Myocyte (in vitro differentiated cells): ENCODE measurements around the gene RAC3. TPM values are rescaled to one million over a fixed set of nuclear protein-coding genes. Genes with fewer than 3 reads are reported as not detected.
"Not testable (repeated sequence)": the region's sequence is repeated elsewhere in the genome, so short reads cannot be mapped to it uniquely, and the experiment has no call there.

Experiments
- DNase-seq: peaks from one replicate; pipeline ENCODE4 v3.0.0-alpha.2; 2012; ENCODE audit warnings: low read depth
- total RNA-seq: library from RNA; depleted of rRNA; stranded (reverse); fragments of >200 nt; gene quantifications from 2 replicates; pipeline ENCODE4 v1.2.3, GENCODE V29; 2014

The RAC3 gene
- total RNA-seq, 1 donor from 2014 or later, result 7.3 TPM

DNA sequence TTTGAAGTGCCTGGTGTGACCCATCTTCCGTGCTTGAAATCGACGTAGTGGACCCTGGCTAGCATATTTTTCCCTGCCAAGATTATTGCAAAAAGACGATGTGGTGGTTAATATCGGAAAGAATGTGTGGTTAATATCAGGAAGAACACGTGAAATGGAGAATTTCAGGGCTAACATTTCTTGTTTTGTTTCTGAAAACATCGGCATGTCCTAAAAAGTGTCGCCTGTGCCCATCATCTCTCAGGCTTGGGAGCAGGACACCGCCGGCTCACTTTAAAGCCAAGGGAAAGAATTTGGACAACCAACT, 6.4 kb downstream of the RAC3 start:
- DNase-seq, result no peak

DNA sequence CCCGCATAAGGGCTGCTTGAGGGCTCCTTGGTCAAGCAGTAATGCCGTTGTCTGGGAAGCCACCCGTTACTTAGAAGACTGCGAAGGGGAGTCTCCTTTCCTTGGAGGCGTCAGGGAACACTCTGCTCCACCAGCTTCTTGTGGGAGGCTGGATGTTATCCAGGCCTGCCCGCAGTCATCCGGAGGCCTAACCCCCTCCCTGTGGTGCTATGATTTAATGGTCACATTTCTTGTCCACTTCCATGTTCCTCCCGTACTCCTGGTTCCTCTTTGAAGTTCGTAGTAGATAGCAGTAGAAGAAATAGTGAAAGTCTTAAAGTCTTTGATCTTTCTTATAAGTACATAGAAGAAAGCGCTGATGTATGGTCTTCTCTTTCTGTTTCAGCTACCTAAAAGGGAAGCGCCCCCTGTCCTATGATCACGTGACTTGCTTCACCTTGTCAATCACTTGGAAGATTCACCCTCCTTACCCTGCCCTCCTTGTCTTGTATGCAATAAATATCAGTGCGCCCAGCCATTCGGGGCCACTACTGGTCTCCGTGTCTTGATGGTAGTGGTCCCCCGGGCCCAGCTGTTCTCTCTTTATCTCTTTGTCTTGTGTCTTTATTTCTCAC, 7.4 kb downstream of the RAC3 start:
- not testable (repeated sequence) for DNase-seq

DNA sequence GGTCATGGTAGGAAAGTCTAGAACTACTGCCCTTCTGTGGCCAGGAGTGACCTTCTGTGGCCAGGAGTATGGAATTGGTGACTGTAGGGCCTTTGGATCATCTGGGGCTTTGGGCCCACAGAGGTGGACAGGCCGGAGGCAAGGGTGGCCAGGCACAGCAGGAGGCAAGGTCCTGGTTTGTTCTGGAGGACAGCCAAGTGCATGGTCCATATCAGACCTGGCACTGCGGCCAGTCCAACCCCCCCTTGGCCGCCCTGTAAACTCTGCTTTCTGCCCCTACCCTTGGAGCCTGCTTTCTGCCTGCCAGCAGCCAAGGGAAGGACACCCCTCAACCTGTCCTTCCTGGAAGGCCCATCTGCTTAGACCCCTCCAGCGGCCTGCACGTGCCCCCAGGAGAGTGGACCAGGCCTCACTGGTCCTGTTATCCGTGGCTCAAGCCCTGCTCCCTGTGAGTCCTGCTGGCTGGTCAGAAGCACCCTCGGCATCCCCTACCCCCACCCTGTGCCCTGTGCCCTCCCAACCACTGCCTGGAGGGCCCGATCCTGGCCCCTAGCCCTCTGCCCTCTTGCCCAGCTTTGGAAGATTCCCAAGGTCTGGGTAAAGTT, 8.3 kb downstream of the RAC3 start:
- DNase-seq, result no peak

DNA sequence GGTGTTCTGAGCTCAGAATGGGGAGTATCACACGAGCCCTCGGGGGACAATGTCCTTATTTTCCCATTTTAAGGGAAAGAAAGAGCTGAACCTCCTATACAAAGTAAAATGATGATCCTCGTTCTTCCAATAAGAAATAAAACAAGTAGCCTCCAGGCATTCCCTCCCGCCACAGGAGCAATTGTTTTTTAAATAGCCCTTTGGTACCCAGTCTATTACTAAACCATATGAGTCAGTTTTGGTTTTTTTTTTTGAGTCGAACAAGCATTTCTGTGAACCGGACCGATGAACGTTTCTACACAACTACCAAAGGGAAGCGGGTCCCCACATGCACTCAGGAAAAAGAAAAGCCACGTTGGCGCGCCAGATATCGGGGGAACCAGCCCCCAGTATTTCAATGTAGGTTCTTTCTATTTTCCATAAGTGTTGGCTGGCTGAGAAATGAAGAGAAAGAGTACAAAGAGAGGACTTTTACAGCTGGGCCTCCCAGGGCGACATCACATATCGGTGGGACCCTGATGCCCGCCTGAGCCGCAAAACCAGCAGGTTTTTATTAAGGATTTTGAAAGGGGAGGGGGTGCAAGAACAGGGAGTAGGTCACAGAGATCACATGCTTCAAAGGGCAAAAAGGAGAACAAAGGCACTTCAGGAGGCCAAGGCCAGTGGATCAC, 9.8 kb downstream of the RAC3 start:
- DNase-seq, result no peak

DNA sequence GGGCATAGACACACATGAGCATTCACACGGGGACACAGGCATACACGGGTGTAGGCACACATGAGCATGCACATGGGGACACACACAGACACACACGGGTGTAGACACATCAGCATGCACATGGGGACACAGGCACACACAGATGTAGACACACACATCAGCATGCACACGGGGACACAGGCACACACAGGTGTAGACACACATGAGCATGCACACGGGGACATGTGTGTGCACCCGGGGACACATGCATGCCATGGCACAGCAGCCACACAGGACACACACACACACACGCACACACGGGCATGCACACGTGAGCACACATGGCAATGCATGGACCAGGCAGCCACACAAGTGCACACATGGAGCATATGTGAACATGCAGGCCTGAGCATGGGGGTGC, 11.2 kb downstream of the RAC3 start:
- DNase-seq, result no peak

DNA sequence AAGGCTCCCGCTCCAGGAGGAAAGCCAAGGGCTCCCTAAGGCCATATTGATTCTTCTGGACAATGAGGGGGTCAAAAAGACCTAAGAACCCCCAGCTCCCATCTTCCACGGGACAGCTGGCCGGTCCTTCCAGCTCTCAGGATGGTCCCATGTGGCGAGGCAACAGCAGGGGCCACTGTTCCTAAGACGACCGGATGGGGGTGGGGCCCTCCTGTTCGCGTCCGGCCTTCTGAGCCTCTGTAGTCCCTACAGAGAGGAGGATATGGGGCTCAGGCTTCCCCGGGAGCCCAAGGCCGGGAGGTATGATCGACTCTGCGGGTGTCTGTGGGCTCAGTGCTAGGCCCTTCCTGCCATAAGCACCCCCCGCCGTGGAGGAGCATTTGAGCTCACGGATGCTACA, 12.0 kb downstream of the RAC3 start:
- DNase-seq, result no peak

DNA sequence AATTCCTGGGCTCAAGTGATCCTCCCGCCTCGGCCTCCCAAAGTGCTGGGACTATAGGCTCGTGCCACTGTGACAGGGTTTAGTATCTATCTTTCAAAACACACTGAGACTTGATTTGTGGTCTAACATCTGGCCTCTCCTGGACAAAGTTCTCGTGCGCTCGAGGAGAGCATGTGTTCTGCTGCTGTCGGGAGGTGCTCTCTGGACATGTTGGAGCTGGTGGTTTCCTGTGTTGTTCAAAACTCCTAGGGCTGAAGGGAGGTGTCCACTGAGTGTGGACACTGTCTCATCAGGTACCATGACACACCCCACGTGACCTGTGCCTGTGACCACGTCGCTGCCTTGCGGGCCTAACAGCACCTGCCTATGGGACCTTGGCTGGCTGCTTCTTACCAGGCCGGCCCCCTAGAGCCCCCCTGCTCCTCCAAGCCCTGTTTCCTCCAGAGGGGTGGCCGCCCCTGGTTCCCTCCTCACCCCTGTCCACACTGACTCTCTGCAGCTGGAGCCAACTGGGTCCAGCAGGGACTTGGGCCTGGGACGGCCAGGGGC, 14.5 kb downstream of the RAC3 start:
- no peak for DNase-seq

DNA sequence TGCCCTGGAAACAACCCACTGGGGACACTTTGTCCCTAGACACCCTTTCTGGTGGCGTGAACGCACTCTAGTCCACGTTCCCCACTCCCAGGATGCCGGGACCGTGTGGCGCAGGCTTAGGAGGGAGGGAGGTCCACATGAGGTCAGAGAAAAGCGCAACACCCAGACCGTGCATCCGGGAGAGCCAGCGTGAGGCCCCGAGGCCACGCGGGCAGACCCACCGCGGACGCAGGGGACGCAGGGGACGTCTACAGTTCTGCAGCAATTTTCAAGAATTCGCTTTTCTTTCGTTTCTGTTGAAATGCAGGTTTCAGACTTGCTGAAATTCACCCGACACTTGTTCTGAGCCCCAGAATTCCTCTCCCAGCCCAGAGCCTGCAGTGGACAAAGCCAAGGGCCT, 15.4 kb downstream of the RAC3 start:
- no peak for DNase-seq

DNA sequence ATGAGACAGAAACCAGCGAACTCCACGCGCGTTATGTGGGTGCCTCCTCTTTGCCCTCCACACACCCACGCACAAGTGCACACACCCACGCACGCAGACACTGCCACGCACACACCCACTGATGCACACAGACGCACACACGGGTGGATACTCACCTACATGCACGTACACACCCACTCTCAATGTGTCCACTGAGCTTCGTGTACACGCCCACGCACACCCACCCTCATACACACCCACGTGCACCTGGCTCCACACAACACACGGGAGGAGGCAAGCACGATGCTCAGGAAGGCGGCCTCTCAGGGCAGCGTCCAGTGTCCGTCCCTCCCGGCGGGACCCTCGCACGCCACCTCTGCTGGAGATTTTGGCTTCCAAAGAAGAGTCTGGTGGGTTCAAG, 15.9 kb downstream of the RAC3 start:
- DNase-seq, result no peak

DNA sequence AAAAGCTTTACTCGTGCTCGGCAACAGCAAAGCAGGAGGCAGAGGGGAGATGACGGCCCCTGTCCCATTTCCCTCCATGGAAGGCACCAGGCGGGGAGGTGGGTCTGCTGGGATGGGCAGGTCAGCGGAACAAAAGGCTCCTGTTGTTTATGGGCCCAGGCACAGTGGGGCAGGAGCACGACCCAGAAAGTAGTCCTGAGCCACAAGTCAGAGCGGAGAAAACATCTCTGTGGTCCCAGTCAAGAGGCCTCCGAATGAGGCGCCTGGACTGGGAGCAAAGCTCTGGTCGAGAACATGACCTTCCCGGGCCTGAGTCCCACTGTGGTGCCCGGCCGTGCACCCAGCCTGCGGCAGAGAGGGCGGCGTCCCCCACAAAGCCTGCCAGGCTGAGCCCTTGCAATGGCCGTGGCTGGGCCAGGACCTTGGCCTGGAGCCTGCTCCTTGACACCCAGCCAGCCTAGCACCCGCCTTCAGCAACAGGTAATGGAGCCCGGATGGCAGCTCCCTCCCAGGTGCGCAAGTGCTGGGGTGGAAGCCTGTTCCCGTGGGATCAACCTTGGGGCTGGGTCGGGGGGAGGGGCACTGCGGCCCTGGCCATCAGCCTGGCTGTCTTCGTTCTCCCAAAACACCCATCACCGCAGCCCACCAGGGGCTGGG, 16.6 kb downstream of the RAC3 start:
- DNase-seq, result no peak

DNA sequence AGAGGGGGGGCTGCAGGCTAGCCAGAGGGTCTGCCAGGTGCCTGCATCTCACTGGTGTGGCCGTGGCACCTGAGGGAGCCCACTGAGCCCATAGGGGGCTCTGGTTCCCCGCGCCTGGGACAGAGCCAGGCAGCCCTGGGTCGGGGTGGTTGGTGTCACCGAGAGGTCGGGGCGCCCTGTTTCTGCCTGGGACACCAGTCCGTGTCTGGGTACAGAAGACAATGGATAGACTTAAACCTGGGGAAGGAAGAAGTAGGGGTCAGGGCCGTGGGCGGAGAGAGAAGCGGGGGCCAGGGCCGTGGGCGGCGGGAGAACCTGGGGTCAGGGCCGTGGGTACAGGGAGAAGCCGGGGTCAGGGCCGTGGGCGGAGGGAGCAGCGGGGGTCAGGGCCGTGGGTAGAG, 17.1 kb downstream of the RAC3 start:
- DNase-seq, result no peak

DNA sequence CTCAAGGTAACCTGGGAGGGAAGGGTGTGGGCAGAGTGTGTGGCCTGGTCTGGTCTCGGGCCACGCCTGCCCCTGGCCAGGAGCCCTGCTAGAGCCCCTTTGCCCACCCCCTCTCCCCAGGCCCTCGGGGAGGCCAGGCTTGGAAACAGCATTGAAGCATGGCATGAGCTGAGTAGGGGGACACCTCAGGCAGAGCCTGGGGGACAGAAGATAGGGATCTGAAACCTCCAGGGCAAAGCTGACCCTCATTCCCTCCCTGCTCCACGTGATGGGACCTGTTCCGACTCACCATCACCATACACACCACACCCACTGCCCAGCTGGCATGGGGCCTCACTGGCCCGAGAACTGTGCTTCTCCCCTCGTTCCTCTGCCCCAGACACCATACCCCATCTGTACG, 17.6 kb downstream of the RAC3 start:
- DNase-seq, result no peak

DNA sequence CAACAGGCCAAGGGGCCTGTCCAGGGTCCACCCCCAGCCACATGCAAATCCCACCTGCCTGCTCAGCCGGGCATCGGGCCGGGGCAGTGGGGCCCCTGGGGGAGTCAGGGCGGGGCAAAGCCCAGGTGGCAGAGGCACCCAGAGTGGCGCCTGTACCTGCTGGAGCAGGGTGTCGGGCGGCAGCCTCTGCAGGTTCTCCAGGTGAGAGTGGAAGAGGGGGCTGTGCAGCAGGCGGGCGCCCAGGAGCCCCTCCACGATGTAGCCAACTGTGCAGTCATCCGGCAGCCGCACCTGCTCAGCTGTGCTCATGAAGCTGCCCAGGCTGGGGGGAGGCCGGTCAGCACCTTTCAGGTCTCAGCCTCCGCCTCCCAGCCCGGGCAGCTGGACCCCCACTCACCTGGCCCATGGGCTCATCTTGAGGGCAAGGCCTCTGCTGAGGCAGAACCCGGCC, 18.1 kb downstream of the RAC3 start:
- DNase-seq, result no peak

DNA sequence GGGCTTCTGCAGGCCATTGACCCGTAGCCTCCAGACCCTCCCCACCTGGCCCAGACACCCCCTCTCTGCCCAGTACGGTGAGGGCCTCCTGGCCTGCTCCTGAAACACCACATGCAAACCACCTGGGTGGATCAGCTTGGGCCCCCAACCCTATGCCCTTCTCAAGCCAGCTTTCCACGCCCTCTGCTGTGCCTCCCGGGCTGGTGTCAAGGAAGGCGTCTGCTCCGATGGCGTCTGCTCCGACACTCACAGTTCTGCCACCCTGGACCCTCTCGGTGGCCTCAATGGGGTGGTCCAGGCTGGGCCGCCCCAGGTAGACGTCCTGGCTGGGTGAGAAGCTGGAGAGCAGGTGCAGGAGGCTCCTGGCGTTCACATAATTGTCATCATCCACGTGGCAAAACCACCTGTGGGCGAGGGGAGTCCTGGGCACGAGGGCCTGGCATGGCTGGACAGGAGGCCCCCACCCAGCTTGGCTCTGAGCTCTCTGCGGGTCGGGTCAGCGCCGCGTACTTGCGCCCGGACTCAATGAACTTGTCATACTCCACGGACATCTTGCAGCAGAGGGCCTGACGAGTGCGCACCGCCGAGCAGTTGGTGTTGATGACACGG, 18.8 kb downstream of the RAC3 start:
- DNase-seq, result no peak

DNA sequence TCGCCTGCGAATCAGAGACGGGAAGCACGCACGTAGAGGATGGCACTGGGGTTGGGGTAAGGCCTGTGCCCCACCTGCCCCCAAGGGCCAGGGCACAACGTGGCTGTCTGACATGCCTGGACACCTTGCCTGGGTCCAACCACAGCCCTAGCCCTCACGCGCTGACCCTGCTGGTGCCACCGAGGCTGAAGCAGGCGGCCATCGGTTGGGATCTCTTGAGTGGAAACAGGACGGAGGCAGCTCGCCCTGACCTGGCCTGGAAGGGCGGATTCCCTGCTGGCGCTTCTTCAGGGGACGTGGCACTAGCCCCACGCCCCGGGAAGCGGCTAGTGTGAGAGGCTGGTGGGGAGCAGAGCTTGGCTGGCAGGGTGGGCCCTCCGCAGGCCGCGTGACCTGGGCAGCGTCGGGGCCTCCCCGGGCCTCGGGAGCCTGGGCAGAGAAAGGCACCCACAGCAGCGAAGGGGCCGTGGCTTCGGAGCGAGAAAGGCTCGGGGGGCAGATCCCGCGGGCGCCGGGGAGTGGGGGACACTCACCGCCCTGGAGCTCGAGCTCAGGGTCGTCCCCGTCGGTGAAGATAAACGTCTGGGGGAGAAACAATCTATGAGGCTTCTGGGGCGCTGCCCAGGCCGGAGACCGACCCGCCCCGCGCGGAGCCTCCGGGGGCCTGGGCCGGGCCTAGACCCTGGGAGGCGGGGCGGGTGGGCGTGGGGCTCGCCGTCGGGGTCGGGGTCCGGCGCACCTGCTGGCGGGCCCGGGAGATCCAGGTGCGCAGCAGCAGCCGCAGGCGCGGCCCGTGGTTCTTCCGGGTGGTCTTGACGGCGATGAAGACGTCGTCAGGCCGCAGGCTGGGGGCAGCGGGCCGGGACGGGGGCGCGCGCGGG, 19.5 kb downstream of the RAC3 start:
- no peak for DNase-seq

DNA sequence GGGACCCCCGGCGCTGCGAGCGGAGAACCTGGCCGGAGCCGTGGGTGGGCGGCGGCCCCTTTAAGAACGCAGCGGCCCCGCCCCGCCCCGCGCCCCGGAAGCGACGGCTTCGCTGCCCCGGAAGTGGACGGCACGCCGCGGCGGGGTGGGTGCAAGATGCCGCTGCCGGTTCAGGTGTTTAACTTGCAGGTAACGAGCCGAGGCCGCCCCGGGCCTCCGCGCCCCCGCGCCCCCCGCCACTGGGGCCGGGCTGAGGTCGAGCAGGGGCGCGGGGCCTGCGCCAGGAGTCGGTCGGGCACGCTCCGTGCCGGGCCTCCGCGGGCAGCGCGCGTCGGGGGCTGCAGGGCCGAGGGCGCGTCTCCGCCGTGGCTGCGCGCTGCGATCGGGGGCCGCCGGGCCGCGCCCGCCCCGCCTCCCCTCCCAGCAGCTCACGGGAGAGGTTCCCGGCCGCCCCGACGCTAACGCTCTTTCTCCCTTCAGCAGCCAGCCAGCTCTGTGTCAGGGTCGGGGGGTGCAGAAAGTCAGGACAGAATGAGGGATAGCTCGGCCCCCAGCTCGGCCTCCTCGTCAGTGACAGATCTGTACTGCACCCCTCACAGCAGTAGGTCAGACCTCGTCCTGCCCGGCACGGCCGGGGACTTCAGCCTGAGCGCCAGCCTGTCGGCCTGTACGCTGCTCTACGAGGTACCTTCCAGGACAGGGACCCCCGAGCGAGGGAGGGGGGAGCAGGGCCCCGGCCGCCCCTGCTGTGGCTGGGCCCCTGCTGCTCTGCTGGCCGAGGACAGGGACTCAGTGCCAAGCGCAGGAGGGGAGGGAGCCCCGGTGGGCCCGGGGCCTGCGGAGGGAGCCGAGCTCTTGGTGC, 20.5 kb downstream of the RAC3 start, which contains the start of the genes GPS1 and RFNG:
GPS1 (plus strand) TSS at position 123 of the 862 bp plus-strand sequence; CDS start at position 157, 34 bp downstream.
RFNG (minus strand) TSS at position 36 of the 862 bp plus-strand sequence. CDS start 45 bp downstream, outside the sequence.
- DNase-seq, result peak; percentile 56

DNA sequence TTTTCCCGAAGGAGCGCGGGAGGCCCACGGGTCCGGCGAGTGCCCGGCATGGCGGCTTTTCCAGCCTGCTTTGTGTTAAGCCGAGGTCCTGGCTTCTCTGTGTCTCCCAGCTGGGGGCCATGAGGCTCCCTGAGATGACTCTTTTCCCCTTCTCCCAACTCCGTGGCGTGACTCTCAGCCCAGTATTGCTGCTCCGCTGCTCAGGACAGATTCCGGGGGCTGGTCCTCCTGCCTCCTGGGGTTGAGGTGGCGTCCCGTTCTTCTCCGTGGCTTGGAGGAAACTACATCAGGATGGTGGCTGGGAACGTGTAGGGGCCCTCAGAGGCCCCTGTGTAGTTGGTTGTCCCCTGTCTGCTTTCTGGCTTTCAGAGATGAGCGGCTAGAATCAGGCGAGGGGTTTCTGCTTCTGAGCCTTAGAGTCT, 21.2 kb downstream of the RAC3 start:
- no peak for DNase-seq

DNA sequence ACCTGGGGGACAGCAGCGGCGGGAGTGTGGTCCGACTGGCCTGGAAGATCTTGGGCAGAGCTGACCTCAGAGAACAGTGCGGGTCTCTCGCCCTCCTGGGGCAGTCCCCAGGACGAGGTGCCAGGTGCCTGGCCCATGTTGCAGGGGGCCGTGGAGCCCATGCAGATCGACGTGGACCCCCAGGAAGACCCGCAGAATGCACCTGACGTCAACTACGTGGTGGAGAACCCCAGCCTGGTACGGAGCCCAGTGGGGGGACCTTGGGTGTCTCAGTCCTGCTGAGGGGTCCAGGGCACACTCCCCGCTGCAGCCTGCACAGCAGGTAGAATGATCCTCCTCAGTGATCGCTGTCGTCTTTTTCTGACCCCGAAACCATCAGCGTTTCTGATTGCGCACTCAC, 21.7 kb downstream of the RAC3 start:
- no peak for DNase-seq

DNA sequence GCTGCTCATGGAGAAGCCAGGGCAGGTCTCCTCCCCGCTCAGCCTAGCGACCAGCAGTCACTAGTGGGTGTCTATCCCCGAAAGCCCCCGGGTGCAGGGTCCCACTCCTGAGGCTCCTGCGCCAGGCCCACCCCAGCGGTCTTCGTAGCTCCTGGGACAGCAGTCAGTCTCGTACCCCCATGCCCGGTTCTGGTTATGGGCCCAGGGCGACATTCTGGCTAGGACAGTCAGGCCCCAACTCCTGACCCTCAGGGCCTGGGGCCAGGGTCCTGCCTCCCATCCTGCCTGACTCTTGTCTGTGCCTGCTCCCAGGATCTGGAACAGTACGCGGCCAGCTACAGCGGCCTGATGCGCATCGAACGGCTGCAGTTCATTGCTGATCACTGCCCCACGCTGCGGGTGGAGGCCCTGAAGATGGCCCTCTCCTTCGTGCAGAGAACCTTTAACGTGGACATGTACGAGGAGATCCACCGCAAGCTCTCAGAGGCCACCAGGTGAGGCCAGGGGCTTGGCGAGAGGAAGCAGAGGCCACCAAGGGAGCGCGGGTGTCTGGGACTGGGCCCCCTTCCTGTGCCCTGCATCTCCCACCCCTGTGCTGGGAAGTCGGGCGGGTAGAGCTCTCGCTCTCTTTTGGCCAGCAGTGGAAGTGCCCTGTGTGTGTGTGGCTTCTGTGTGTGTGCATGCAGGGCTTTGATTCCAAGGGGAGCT, 22.2 kb downstream of the RAC3 start:
- no peak for DNase-seq
